ENCODE data around the gene FOCAD.

The FOCAD gene

GRCh38 chr9:20693068-20693467, 9.0 kb downstream of the FOCAD start:
- TF ChIP-seq RARB (CRISPR knock-in tag; IDR thresholded peaks at IDR 0.05) (no peak), TCF4 (CRISPR knock-in tag; IDR thresholded peaks at IDR 0.05; ENCODE audit: borderline replicate concordance) (no peak)
- no peak for ATAC-seq

- TF ChIP-seq CREB5 (CRISPR knock-in tag; IDR thresholded peaks at IDR 0.05; ENCODE audit: low read depth), result no peak
- TF ChIP-seq RARB (CRISPR knock-in tag; IDR thresholded peaks at IDR 0.05), result no peak
- TF ChIP-seq ZNF8 (CRISPR knock-in tag; IDR thresholded peaks at IDR 0.05), result no peak
- no peak for TF ChIP-seq TSHZ2 (CRISPR knock-in tag; IDR thresholded peaks at IDR 0.05)
- TF ChIP-seq PATZ1 (CRISPR knock-in tag; IDR thresholded peaks at IDR 0.05; ENCODE audit: borderline replicate concordance), result no peak
- no peak for TF ChIP-seq GLIS3 (CRISPR knock-in tag; IDR thresholded peaks at IDR 0.05)
- no peak for TF ChIP-seq TCF4 (CRISPR knock-in tag; IDR thresholded peaks at IDR 0.05; ENCODE audit: borderline replicate concordance)
- no peak for TF ChIP-seq TOX (CRISPR knock-in tag; IDR thresholded peaks at IDR 0.05; ENCODE audit: borderline replicate concordance)
- TF ChIP-seq OSR1 (CRISPR knock-in tag; IDR thresholded peaks at IDR 0.05), result no peak
- no peak for TF ChIP-seq PPARA (CRISPR knock-in tag; IDR thresholded peaks at IDR 0.05; ENCODE audit: borderline replicate concordance)
- TF ChIP-seq ESRRG (CRISPR knock-in tag; IDR thresholded peaks at IDR 0.05), result no peak
- TF ChIP-seq ZC3H10 (CRISPR knock-in tag; IDR thresholded peaks at IDR 0.05), result no peak
- no peak for TF ChIP-seq ZFP30 (CRISPR knock-in tag; IDR thresholded peaks at IDR 0.05)
- no peak for TF ChIP-seq CSRNP3 (CRISPR knock-in tag; IDR thresholded peaks at IDR 0.05)
- TF ChIP-seq POU6F1 (CRISPR knock-in tag; IDR thresholded peaks at IDR 0.05; ENCODE audit: borderline replicate concordance, low read depth), result no peak
- no peak for TF ChIP-seq SNAI2 (CRISPR knock-in tag; IDR thresholded peaks at IDR 0.05)
- TF ChIP-seq BACH2 (CRISPR knock-in tag; IDR thresholded peaks at IDR 0.05; ENCODE audit: borderline replicate concordance), result no peak
- ATAC-seq, result no peak
Observed at GRCh38 chr9:20694248-20694647, 10.2 kb downstream of the FOCAD start.

- no peak for TF ChIP-seq SNAI2 (CRISPR knock-in tag; IDR thresholded peaks at IDR 0.05)
- no peak for TF ChIP-seq ZFP3 (CRISPR knock-in tag; IDR thresholded peaks at IDR 0.05)
- no peak for TF ChIP-seq GLIS3 (CRISPR knock-in tag; IDR thresholded peaks at IDR 0.05)
- TF ChIP-seq ESRRG (CRISPR knock-in tag; IDR thresholded peaks at IDR 0.05), result no peak
- no peak for TF ChIP-seq ZC3H10 (CRISPR knock-in tag; IDR thresholded peaks at IDR 0.05)
- TF ChIP-seq OSR1 (CRISPR knock-in tag; IDR thresholded peaks at IDR 0.05), result no peak
- no peak for TF ChIP-seq ISL1 (CRISPR knock-in tag; IDR thresholded peaks at IDR 0.05)
- no peak for TF ChIP-seq ZFP30 (CRISPR knock-in tag; IDR thresholded peaks at IDR 0.05)
- TF ChIP-seq TOX (CRISPR knock-in tag; IDR thresholded peaks at IDR 0.05; ENCODE audit: borderline replicate concordance), result no peak
- no peak for TF ChIP-seq CSDC2 (CRISPR knock-in tag; IDR thresholded peaks at IDR 0.05)
- TF ChIP-seq BACH2 (CRISPR knock-in tag; IDR thresholded peaks at IDR 0.05; ENCODE audit: borderline replicate concordance), result no peak
- TF ChIP-seq RARB (CRISPR knock-in tag; IDR thresholded peaks at IDR 0.05), result no peak
- no peak for ATAC-seq
Observed at GRCh38 chr9:20697021-20697719, 13.1 kb downstream of the FOCAD start.

Data from SK-N-SH treated with all-trans-retinoic acid at 6 μM for 48 hours (cell line).